HG03342 (cell line): ENCODE measurements around the gene ZFP36.

Experiments
- ATAC-seq: cut with Tn5 transposase; IDR thresholded peaks from one replicate; pipeline ENCODE4 v1.9.1; 2021; ENCODE audit warnings: mild to moderate bottlenecking, moderate library complexity; ENCODE audit not compliant: unreplicated experiment

Gene ZFP36

DNA sequence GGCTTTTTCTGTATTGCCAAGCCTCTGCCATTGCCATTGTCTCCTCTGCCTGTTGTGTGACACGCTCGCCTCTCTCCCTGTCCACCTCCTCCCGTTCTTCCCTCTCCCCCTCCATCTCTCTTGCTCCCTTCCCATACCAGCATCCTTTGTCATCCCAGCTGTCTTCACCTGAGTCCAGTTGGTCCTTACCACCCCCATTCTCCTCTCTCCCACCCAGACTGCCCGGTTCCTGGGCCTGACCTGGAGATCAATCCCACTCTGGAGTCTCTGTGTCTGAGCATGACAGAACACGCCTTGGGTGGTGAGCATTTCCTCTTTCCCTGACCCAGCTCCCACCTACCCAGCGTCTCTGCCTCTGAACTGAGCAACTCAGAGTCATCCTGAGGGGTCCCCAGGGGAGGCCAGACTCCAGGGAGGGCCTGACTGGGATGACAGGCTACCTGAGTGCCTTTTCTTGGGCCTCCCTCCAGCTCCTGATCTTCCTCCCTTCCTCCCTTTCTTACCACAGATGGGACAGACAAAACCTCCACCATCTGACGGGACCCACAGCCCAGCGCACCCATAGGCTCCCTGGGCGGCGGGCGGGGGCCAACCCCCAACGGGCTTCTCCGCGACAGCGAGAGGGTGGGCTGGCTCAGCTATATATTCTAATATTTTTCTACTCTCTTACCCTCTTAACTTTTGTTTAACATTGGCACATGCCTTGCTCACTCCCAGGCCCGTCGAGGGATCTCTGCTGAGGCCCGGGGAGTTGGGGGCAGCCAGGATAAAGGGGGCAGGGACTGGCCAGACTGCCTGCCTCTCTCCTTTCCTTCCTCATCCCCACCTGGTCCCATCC is 23.4 kb upstream of the ZFP36 start:
- no peak for ATAC-seq

DNA sequence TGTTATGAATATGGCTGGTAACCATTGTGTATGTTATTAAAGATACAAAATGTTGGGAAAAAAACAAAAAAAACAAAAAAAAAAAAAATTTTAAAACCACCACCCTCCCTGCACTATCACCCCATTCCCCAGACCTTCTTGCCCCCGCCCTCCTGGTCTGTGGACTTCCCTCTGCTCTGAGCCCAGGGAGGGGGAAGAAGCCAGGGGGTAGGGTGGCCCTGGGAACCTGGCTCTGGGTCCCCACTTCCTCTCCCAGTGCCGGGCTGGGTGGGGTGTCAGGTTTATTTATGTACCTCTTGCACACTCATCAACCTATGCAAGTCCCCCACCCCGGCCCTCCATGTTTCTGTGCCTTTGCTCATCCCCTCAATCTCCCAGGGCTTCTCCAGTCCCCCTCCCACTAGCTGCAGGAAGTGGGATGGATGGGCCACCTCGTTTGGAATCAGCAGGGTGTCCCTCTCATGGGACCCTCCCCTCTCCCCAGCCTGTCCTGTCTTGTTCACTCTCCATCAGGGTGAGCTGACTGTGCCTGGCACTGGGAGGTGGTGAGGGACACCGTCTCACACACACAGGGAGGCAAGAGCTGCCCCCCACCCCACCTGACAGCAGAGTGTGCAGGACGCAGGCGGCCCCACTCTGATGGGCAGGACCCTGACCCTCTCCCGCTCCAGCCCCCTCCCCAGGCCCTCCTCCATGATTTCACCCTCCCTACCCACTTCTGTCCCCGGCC is 21.6 kb upstream of the ZFP36 start:
- no peak for ATAC-seq

DNA sequence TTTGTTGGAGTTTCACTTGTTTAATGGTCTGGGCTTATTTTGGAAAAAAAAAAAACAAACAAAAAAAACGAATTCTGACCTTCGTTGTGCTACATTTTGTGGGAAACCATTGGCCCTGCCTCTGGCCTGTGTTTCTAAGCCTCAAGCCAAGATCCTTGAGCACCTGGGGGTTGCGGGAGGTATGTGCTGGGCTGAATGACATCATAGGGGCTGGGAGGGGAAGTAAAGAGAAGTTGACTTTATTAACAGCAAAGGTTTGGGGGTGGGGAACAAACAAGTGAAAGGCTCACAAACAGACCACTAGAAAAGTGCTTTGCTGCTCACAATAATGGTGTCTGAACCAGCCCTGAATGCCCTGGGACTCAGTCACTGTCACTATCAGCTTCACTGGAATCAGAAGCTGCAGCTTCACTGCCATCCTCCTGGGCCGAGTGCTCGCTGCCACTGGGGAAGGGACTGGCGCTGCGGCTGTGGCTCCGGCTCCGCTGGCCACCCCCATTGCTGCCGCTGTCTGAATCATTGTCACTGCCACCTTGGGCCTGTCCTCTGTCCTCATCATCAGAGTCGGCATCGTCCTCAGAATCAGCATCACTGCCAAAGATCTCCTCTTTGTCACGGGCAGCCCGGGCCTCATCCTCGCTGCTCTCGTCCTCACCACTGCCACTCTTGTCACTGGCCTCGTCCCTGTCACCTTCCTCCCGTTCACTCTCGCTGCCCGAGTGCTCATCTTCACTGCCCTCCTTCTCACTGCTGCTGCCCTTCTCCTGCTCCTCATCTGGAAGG is 20.8 kb upstream of the ZFP36 start:
- ATAC-seq, result no peak

DNA sequence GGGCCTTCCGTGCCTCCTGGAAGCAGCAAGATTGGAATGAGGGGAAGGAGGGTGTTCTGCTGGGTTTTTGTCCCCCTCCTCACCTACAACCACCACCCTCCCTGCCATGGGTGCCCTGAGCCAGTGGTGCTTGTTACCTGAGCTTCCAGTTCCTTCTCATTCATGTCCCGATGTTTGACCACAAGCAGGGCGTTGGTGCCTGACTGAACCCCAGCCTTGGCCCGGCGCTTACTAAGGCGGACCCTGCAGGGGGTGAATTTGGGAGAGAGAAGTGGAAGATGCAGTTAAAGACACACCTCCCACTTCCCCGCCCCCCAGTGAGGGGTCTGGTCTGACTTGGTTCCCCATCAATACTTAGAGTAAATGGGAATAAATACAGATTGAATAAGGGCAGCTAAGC is 20.1 kb upstream of the ZFP36 start:
- no peak for ATAC-seq

DNA sequence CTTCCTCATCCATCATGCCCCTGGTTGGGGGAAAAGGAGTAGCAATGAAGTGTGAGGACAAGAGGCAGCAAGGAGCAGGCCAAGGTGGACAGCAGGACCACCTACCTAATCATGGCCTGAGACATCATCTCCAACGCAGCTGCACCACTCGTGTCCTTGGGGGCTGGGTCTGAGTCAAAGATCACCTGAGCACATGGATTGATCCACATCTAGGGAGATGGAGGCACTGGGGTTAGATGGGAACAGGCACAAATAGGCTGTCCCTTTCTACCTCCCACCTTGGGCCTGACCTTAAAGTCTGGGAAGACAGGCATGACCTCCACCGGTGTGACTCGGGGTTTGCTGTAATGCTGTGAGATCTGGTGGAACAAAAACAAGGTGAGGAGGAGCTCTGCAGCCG is 18.0 kb upstream of the ZFP36 start:
- no peak for ATAC-seq

DNA sequence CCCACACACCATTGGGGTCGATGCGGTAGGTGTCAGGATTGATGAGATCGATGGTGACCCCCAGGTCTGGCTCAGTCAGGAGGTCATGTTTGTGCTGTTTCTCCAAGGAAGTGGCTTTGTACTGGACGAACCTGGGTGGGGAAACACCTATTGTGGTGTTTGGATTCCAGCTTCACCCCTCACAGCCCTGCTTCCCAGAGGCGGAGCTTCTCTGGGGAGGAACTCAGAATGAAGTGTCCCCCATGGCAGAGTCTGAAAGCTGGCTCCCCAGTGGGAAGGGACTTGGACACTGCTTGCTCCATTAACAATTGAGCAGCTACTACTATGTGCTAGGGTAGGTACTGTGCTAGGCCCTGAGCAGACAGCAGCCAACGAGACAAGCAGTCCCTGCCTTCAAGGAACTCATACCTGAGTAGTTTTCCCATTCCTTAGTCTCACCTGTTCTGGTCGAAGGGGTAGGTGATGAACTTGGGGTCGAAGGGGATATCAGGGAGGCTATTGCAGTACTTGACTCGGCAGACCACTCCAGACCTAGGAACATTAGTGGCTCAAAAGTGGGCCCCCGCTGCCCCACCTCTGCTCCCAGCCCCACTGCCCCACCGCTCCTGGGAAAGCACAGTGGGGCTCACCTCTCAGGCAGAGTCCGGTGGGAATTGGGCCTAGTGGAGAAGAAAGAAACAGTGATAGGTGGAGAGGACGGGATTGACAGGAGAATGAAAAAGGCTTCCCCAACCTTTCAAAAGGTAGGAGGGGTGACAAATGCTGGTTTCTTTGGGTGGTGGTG is 16.8 kb upstream of the ZFP36 start:
- ATAC-seq, result no peak

DNA sequence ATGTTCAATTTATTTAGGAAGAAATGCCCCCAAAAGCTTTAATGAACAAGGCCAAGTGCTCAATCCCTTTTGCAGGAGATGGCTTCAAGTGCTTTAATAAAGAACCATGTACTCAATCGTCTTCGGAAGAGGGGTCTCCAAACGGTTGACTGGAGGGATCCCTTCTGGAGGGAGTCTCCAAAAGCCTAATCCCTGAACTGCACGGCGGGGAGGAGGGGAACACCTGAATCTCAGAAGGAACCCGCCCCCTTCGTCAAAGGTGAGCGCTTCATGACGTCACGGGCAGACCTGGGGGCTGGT is 16.2 kb upstream of the ZFP36 start:
- ATAC-seq, result no peak

DNA sequence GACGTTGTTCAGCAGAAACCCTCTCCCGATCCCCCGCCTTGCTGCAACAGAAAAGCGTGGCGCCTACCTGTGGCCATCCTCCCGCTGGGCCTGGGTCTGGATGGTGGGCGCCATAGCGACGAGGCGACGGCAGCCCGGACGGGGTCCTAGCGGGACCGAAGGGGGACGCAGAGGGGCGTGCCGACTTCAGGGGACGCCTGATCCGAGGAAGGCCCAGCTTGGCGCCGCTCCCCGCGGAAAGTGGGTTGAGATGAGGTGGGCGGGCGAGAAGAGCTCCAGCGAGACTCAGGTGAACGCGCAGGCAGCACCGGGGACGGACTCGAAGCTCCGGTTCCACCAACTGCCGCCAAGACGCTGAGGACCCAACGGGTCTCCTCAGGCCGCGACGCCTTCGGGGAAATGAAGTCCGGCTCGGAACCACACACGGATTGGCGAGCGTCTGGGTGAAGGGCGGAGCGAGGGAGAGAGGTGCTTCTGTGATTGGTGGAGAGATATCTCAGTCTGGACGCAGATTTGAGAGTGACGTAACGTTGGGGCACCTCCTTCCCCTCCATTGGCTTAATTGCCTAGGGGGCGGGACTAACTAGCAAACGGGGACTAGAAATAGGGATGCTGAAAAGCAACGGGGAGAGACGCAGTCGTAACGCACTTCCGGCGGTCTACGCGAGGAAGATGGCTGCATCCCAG is 15.8 kb upstream of the ZFP36 start, which contains the start of the genes MED29 and PAF1:
MED29 (plus strand) TSS at position 628 of the 687 bp plus-strand sequence; CDS start at position 673, 45 bp downstream.
PAF1 (minus strand) TSS at position 356 of the 687 bp plus-strand sequence; CDS start at position 114, 242 bp downstream.
- peak; percentile 88 for ATAC-seq

DNA sequence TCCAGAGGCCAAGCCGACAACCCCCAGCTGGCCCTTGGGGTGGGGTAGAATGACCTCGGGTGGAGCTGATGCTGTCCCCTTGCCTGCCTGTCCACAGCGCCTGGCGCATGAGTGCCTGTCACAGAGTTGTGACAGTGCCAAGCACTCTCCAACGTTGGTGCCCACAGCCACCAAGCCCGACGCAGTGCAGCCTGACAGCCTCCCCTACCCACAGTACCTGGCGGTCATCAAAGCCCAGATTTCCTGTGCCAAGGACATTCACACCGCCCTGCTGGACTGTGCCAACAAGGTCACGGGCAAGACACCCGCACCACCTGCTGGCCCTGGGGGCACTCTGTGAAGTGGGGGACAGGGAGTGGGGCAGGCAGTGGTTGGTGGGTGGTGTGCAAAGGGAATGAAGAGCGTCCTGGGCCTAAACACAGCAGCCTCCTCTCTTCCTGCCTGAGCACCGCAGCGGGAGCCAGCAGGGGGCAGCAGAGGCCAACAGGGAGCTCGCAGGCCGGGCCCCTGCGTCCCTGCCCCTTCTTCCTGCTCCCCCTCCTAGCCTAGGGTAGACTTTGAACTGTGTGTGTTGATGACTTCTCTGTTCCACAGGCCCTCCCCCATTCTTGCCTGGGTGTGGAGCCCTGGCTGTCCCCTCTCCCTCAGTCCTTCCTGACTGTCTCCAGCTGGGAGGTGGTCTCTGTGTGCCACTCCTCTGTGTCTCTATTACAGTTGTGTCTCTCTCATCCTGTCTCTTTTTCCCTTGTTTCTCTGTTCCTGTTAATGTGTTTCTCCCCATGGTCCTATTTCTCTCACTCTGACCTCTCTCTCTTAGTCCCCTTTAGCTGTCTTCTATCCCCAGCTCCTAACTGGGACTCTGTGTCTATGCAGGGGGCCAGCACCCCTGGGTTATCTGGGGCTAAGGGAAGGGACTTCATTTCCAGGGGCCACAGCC is 9.0 kb upstream of the ZFP36 start:
- peak; percentile 34 for ATAC-seq

DNA sequence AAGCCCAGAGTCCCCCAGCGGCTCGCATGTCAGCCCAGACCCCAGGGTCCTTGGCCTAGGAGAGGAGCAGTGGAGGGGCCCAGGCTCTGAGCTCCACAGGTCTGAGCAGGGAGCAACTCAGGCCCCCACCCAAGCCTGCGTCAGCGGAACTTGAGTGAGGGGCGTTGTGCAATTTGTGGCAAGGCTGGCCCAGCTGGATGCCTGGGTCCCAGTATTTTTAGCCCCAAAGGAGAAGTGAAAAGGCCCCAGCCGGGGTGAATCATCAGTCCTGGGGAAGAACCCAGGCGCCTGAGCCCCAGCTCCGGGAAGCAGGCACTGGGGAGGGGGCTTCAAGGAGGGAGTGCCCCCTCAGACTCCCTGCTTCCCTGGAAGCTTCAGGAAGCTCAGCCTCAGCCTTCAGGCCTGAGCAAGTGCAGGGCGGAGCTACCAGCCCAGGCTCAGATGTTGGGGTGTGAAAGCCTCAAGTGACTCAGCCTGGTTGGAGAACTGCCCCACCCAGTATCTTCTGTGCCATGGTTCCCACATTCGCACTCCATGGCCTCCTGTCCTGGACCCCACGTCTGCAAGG is 8.3 kb upstream of the ZFP36 start:
- no peak for ATAC-seq

DNA sequence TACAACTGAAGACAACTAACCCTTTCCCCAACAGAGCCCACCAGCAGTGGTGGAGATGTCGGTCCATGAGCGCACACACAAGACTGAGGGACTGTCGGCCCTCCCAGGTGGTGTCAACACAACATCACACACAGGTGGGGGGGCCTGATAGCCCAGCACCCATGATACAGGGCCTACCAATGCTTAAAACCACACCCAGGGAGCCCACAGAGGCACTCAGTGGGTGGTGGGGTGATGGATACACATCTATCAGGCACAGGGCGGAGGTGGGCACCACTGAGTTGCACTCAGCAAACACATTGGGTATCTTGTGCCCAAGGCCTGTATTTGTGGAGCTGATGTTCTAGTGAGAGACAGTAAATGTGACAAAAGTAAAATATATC is 7.0 kb upstream of the ZFP36 start:
- ATAC-seq, result no peak

DNA sequence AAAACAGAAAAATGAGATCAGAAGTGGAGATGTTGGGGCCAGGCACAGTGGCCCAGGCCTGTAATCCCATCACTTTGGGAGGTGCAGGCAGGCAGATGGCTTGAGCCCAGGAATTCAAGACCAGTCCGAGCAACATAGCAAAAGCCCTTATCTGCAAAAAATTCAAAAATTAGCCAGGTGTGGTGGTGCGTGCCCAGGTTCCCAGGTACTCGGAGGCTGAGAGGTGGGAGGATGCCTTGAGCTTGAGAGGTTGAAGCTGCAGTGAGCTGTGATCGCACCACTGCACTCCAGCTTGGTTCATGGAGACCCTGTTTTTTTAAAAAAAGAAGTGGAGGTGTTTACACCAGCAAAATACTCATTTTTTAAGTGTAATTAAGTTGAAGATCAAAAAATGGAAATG is 6.6 kb upstream of the ZFP36 start:
- ATAC-seq, result no peak

DNA sequence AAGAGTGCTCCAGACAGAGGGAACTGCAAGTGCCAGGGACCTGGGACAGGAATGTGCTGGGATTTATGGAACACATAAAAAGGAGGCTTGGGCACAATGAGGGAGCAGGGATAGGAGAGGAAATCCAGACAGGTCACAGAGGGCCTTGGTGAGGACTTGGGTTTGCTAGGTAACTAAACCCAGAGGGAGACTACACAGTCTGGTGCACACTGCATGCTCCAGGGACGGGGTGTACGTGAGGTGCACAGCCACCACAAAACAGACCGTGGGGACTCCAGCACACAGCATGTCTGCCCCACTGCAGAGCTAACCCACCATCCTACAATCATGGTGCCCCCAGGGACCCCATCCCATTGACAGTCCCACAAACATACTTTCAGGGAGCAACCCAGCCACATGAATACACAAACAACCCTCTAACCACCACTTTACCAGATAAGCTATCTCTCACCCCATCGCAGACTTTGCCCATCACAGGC is 5.5 kb upstream of the ZFP36 start:
- no peak for ATAC-seq

DNA sequence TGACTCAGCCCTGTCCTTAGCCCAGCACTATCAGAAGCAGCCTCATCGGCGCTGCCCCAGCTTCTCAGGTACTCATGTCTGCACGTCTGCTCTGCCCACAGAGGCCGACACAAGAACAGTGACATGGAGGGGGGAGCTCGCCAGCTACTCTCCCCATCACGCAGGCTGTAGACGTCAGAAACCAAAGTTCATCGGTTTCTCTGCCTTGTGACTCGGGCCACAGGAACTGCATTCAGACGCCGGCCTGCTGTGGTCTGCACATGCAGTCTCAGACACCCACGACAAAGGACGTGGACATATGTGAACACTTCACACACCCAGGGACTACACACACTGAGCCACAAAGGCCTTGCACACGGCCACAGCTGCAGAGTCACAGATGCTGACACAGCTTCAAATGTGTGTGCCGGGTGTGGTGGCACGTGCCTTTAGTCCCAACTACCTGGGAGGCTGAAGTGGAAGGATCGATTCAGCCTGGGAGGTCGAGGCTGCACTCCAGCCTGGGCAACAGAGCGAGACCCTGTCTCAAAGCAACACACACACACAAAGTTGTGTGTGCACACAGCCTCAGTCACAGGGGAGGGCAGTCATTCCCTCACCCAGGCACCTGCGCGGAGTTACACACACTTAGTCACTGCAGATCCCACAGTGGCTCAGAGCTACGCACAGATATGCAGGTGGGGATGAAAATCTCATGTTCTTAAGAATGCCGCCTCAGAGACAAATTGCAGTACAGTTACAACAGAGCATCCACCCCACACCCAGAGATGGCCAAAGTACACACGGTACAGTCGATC is 4.9 kb upstream of the ZFP36 start:
- ATAC-seq, result no peak

DNA sequence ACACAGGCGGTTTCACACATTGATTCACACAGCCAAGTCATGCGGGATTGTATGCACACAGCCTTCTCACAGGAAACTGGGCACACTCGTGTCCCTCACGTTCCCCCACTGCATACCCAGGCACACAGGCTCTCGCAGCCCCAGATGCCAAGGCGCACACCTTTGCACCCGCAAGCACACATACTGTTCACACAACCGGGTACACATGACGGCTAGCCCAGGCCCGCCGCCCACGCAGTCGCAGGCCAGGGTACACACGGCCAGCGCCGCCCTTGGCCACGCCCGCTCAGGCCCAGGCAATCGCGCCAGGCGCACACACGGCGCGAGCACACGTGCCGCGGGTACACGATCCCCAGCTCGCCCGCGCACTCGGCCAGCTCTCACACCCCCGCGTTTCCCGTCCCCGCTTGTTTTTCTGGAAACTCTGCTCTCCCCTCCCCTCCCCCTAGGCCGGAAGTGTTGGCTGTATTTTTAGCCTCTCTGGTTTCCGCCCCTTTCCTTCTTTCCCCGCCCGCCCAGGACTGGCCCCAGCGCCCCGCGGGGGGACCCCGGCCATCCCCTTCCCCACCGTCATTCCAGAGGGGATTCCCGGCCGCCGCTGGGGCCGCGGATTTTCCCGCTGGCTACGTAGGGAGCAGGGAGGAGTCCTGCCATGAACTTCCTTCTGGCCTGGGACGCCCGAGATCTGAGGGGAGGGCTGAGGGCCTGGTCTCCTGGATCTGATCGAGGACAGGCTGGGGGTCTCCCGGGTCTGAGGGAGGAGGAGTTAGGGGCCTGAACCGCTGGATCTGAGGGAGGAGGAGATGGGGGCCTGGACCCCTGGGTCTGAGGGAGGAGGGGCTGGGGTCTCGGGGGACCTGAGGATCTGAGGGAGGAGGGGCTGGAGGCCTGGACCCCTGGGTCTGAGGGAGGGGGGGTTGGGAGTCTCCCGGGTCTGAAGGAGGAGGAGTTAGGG is 4.0 kb upstream of the ZFP36 start:
- no peak for ATAC-seq
